A673 (cell line): Measurements from ENCODE around the gene SMARCAL1. TPM values are rescaled to one million over a fixed set of nuclear protein-coding genes. Genes with fewer than 3 reads are reported as not detected.

Source experiments
- BruUV-seq: library from RNA; stranded (reverse); fragments of 400-500 nt; replicated peaks from 2 replicates; lab custom pipeline; 2021; lab: Mats Ljungman, UMichigan
- CTCF ChIA-PET: fragments of 300-600 bp; sonication (Branson Sonifier 250); formaldehyde crosslinking; loops from one replicate; lab custom pipeline; 2022; ENCODE audit warnings: antibody characterized with exemption; lab: Charles Lee
- POLR2A ChIA-PET: fragments of 300-600 bp; sonication (Branson Sonifier 250); formaldehyde crosslinking; loops from one replicate; lab custom pipeline; 2022; ENCODE audit warnings: antibody characterized with exemption; ENCODE audit not compliant: low non-redundant PET; lab: Charles Lee
- DNase-seq: peaks from one replicate; pipeline ENCODE4 v3.0.0-alpha.2; 2015; ENCODE audit warnings: low spot score
- H3K27ac ChIP-seq: fragments of 200-600 bp; sonication (generic); 2 replicates; pipeline ENCODE4 v1.5.1; 2016; ENCODE audit warnings: mixed run types, low read depth, mild to moderate bottlenecking, mixed read lengths, antibody characterized with exemption, low read length; ENCODE audit not compliant: poor library complexity, severe bottlenecking
- H3K27me3 ChIP-seq: fragments of 200-600 bp; sonication (generic); replicated peaks from 2 replicates; pipeline ENCODE4 v1.6.1; 2017; ENCODE audit warnings: mixed run types, low read depth, mild to moderate bottlenecking, mixed read lengths, antibody characterized with exemption, low read length; ENCODE audit not compliant: insufficient read depth, poor library complexity
- H3K36me3 ChIP-seq: fragments of 200-600 bp; sonication (generic); 2 replicates; pipeline ENCODE4 v1.6.1; 2016; ENCODE audit warnings: mixed run types, mild to moderate bottlenecking, mixed read lengths, antibody characterized with exemption, low read length; ENCODE audit not compliant: insufficient read depth, poor library complexity, severe bottlenecking
- H3K4me1 ChIP-seq: fragments of 200-600 bp; sonication (generic); 2 replicates; pipeline ENCODE4 v1.6.1; 2017; ENCODE audit warnings: mixed run types, mild to moderate bottlenecking, mixed read lengths, antibody characterized with exemption, low read length; ENCODE audit not compliant: insufficient read depth, poor library complexity, severe bottlenecking
- H3K4me3 ChIP-seq: fragments of 200-600 bp; sonication (generic); 2 replicates; pipeline ENCODE4 v1.5.1; 2016; ENCODE audit warnings: low read depth, mixed run types, mild to moderate bottlenecking, mixed read lengths, low read length; ENCODE audit not compliant: poor library complexity, severe bottlenecking
- H3K9me3 ChIP-seq: fragments of 200-600 bp; sonication (generic); 2 replicates; pipeline ENCODE4 v1.6.1; 2016; ENCODE audit warnings: mixed run types, low read depth, mild to moderate bottlenecking, mixed read lengths, antibody characterized with exemption, low read length; ENCODE audit not compliant: poor library complexity, severe bottlenecking
- EZH2 ChIP-seq: fragments of 200-600 bp; sonication (generic); IDR thresholded peaks from 2 replicates; pipeline ENCODE4 v1.6.1; 2017; ENCODE audit warnings: borderline replicate concordance, low read depth, mild to moderate bottlenecking, mixed read lengths, antibody characterized with exemption, low read length; ENCODE audit not compliant: poor library complexity, severe bottlenecking
- intact Hi-C: fragments of 100-400 bp; cut with micrococcal nuclease; formaldehyde crosslinking; loops from one replicate; pipeline ENCODE4 v1.10.0; 2022; ENCODE audit not compliant: unreplicated experiment
- total RNA-seq: library from RNA; stranded (reverse); gene quantifications from 2 replicates; pipeline ENCODE4 v1.2.3, GENCODE V29; 2021
- TF ChIP-seq, protein P1 (sequence below): fragments of 300-800, 200-600 bp; sonication (generic); conservative IDR thresholded peaks from 2 replicates; pipeline ENCODE4 v1.5.1; 2017; ENCODE audit warnings: low read depth, mild to moderate bottlenecking, antibody characterized with exemption, low read length, moderate library complexity, mixed read lengths

The SMARCAL1 gene
- total RNA-seq, 1 experiment from 2014 or later, result 20.7 TPM

DNA sequence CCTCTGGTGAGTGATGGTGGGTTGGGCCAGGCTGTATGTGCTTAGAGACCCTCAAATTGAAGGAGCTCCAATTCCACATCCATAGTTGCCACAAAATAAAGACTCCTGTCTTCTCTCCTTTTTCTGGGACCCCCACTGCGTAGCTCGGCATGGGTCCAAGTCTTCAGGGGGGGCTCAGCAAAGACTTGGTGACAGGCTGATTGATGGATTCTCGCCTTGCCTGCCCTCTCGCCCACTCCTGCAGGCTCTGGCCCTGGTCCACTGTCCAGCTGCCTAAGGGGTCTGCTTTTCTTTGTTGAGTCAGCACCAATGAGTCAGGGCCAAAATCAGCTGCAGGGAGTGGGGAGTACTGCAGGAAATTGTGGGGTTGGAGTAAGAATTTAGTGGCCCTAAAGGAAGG lies 107.8 kb downstream of the SMARCAL1 start:
- intact Hi-C loops, result no loop called here
- peaks cover 12% of the 10 kb centered on the region for H3K4me1 ChIP-seq
- ChIA-PET POLR2A (interaction anchor here (0.5 to 0.6 kb wide), 2 partner anchors 13 to 121 kb away, joined by 5 to 9 read pairs; no protein-coding TSS in a partner anchor), CTCF (interaction anchor here (1.0 to 3.2 kb wide), 3 partner anchors 15 to 145 kb away, joined by 3 to 50 read pairs (median 4); no protein-coding TSS in a partner anchor)
- no peaks in the 10 kb centered on the region for H3K36me3 ChIP-seq
- no peaks in the 10 kb centered on the region for H3K27me3 ChIP-seq
- H3K27ac ChIP-seq, result no peak overlapping the region
- no peaks in the 10 kb centered on the region for H3K9me3 ChIP-seq
- DNase-seq, result no peak
- no peak for TF ChIP-seq EZH2
- TF ChIP-seq, protein P1, sequence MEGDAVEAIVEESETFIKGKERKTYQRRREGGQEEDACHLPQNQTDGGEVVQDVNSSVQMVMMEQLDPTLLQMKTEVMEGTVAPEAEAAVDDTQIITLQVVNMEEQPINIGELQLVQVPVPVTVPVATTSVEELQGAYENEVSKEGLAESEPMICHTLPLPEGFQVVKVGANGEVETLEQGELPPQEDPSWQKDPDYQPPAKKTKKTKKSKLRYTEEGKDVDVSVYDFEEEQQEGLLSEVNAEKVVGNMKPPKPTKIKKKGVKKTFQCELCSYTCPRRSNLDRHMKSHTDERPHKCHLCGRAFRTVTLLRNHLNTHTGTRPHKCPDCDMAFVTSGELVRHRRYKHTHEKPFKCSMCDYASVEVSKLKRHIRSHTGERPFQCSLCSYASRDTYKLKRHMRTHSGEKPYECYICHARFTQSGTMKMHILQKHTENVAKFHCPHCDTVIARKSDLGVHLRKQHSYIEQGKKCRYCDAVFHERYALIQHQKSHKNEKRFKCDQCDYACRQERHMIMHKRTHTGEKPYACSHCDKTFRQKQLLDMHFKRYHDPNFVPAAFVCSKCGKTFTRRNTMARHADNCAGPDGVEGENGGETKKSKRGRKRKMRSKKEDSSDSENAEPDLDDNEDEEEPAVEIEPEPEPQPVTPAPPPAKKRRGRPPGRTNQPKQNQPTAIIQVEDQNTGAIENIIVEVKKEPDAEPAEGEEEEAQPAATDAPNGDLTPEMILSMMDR, result no peak
- no TSS peak for BruUV-seq
- H3K4me3 ChIP-seq, result no peak overlapping the region

- CTCF ChIA-PET, result interaction anchor here (0.7 kb wide), 1 partner anchor 142 kb away, joined by 5 read pairs; no protein-coding TSS in a partner anchor
Observed at GRCh38 chr2:216522892-216523502, 110.7 kb downstream of the SMARCAL1 start.

GRCh38 chr2:216525972-216526371 lies 113.7 kb downstream of the SMARCAL1 start:
- ChIA-PET CTCF (no interaction called here), POLR2A (interaction anchor here (0.6 kb wide), 2 partner anchors 12 to 146 kb away, joined by 3 to 4 read pairs; no protein-coding TSS in a partner anchor)
- BruUV-seq, result no TSS peak
- Histone ChIP-seq H3K27me3 (no peaks in the 10 kb centered on the region), H3K27ac (no peak overlapping the region), H3K9me3 (no peaks in the 10 kb centered on the region), H3K36me3 (no peaks in the 10 kb centered on the region), H3K4me3 (no peak overlapping the region), H3K4me1 (peaks cover 9% of the 10 kb centered on the region)
- TF ChIP-seq EZH2, result no peak
- TF ChIP-seq, protein P1, result no peak
- intact Hi-C loops, result no loop called here
- no peak for DNase-seq

More at GRCh38 chr2:216522892-216523502, 110.7 kb downstream of the SMARCAL1 start:
- POLR2A ChIA-PET, result no interaction called here
- no peak overlapping the region for H3K27ac ChIP-seq
- H3K27me3 ChIP-seq, result no peaks in the 10 kb centered on the region
- intact Hi-C loops, result loop anchor here (2.0 kb wide), 1 partner anchor 994 kb away; no protein-coding TSS in a partner anchor
- no peaks in the 10 kb centered on the region for H3K9me3 ChIP-seq
- no peak for DNase-seq
- H3K4me1 ChIP-seq, result peaks cover 15% of the 10 kb centered on the region
- H3K36me3 ChIP-seq, result no peaks in the 10 kb centered on the region
- BruUV-seq, result no TSS peak
- no peak overlapping the region for H3K4me3 ChIP-seq
- TF ChIP-seq EZH2, result no peak
- TF ChIP-seq, protein P1, result no peak
